Activated CD8-positive, alpha-beta T cell treated with anti-CD3 and anti-CD28 coated beads, Interleukin-2, amount 10 ng/mL, durations not matched to agents 7 days and 5 days (primary cell): ENCODE measurements around the gene RUNX1. TPM values are rescaled to one million over a fixed set of nuclear protein-coding genes. Genes with fewer than 3 reads are reported as not detected.

ENCODE experiments used
- ATAC-seq: fragments of 150-1000 bp; cut with Tn5 transposase; one replicate; pipeline ENCODE4 v1.10.0; 2021; ENCODE audit warnings: moderate library complexity
- CTCF ChIA-PET: fragments of 350-600 bp; sonication (Branson Sonifier 250); formaldehyde crosslinking; loops from one replicate; lab custom pipeline; 2021; ENCODE audit warnings: antibody characterized with exemption; lab: Charles Lee
- POLR2A ChIA-PET: fragments of 350-600 bp; sonication (Branson Sonifier 250); formaldehyde crosslinking; loops from one replicate; lab custom pipeline; 2021; ENCODE audit warnings: antibody characterized with exemption; lab: Charles Lee
- DNase-seq: peaks from one replicate; pipeline ENCODE4 v3.0.0-alpha.2; 2020
- H3K27ac Mint-ChIP-seq: one replicate; pipeline ENCODE4 v1.8.0; 2021; ENCODE audit warnings: mild to moderate bottlenecking, mixed read lengths
- H3K27me3 Mint-ChIP-seq: one replicate; pipeline ENCODE4 v1.8.0; 2021; ENCODE audit warnings: low read depth, mixed read lengths
- H3K36me3 Mint-ChIP-seq: one replicate; pipeline ENCODE4 v1.8.0; 2021; ENCODE audit warnings: low read depth, mixed read lengths
- H3K4me1 Mint-ChIP-seq: one replicate; pipeline ENCODE4 v1.8.0; 2021; ENCODE audit warnings: low read depth, mixed read lengths
- H3K4me3 Mint-ChIP-seq: one replicate; pipeline ENCODE4 v1.8.0; 2021; ENCODE audit warnings: mild to moderate bottlenecking, mixed read lengths
- H3K9me3 Mint-ChIP-seq: one replicate; pipeline ENCODE4 v1.8.0; 2022; ENCODE audit warnings: mixed read lengths; ENCODE audit not compliant: insufficient read depth
- total RNA-seq, 2 experiments: library from RNA; stranded (reverse); gene quantifications; one replicate each; pipeline ENCODE4 v1.2.3, GENCODE V29; 2021

Gene RUNX1
- total RNA-seq, 2 experiments from 2014 or later, result 10.4 to 10.6 TPM

GRCh38 chr21:35058058-35058457, 9.0 kb upstream of the RUNX1 start:
- DNase-seq (no peak), ATAC-seq (no peak)
- H3K27ac Mint-ChIP-seq, result no peak overlapping the region
- ChIA-PET POLR2A (no interaction called here), CTCF (interaction anchor here (1.0 to 1.1 kb wide), 2 partner anchors 9 to 14 kb away, joined by 4 to 5 read pairs; no protein-coding TSS in a partner anchor)
- H3K4me1 Mint-ChIP-seq, result peaks cover 14% of the 10 kb centered on the region
- H3K36me3 Mint-ChIP-seq, result no peaks in the 10 kb centered on the region
- H3K4me3 Mint-ChIP-seq, result no peak overlapping the region
- H3K27me3 Mint-ChIP-seq, result peaks cover 36% of the 10 kb centered on the region
- H3K9me3 Mint-ChIP-seq, result no peaks in the 10 kb centered on the region

- ATAC-seq (no peak), DNase-seq (no peak)
- H3K4me3 Mint-ChIP-seq, result no peak overlapping the region
- POLR2A ChIA-PET, result no interaction called here
- H3K9me3 Mint-ChIP-seq, result no peaks in the 10 kb centered on the region
- H3K27me3 Mint-ChIP-seq, result peaks cover 36% of the 10 kb centered on the region
- CTCF ChIA-PET, result interaction anchor here (1.0 to 1.1 kb wide), 2 partner anchors 10 to 14 kb away, joined by 4 to 5 read pairs; no protein-coding TSS in a partner anchor
- peaks cover 14% of the 10 kb centered on the region for H3K4me1 Mint-ChIP-seq
- no peak overlapping the region for H3K27ac Mint-ChIP-seq
- H3K36me3 Mint-ChIP-seq, result no peaks in the 10 kb centered on the region
Measured at GRCh38 chr21:35057428-35057827, 8.3 kb upstream of the RUNX1 start.

GRCh38 chr21:35053356-35054096, 4.4 kb upstream of the RUNX1 start:
- Mint-ChIP-seq H3K9me3 (no peaks in the 10 kb centered on the region), H3K27ac (no peak overlapping the region), H3K27me3 (peaks cover 16% of the 10 kb centered on the region), H3K4me1 (peaks cover 41% of the 10 kb centered on the region), H3K4me3 (no peak overlapping the region), H3K36me3 (peaks cover 2% of the 10 kb centered on the region)
- ChIA-PET CTCF (interaction anchor here (1.4 to 7.9 kb wide), 3 partner anchors 26 to 347 kb away, joined by 3 to 106 read pairs (median 23); no protein-coding TSS in a partner anchor), POLR2A (no interaction called here)
- no peak for ATAC-seq
- no peak for DNase-seq

GRCh38 chr21:35052801-35053200, 3.7 kb upstream of the RUNX1 start:
- H3K36me3 Mint-ChIP-seq, result peaks cover 2% of the 10 kb centered on the region
- H3K4me1 Mint-ChIP-seq, result peaks cover 48% of the 10 kb centered on the region
- ChIA-PET POLR2A (no interaction called here), CTCF (interaction anchor here (0.8 to 7.9 kb wide), 5 partner anchors 25 to 348 kb away, joined by 3 to 106 read pairs (median 4); no protein-coding TSS in a partner anchor)
- H3K9me3 Mint-ChIP-seq, result no peaks in the 10 kb centered on the region
- no peak for DNase-seq
- no peak for ATAC-seq
- no peak overlapping the region for H3K4me3 Mint-ChIP-seq
- peaks cover 14% of the 10 kb centered on the region for H3K27me3 Mint-ChIP-seq
- no peak overlapping the region for H3K27ac Mint-ChIP-seq

- Mint-ChIP-seq H3K9me3 (no peaks in the 10 kb centered on the region), H3K27ac (peak overlapping the region; percentile 66), H3K4me3 (peak overlapping the region; percentile 30), H3K36me3 (peaks cover 2% of the 10 kb centered on the region), H3K4me1 (peaks cover 54% of the 10 kb centered on the region), H3K27me3 (peaks cover 10% of the 10 kb centered on the region)
- peak; percentile 57 for ATAC-seq
- peak; percentile 88 for DNase-seq
- CTCF ChIA-PET, result interaction anchor here (0.6 to 7.9 kb wide), 21 partner anchors 14 to 995 kb away, joined by 3 to 106 read pairs (median 4); no protein-coding TSS in a partner anchor
- POLR2A ChIA-PET, result interaction anchor here (0.8 to 1.5 kb wide), 4 partner anchors 25 to 162 kb away, joined by 3 to 5 read pairs (median 4); no protein-coding TSS in a partner anchor
Measured at GRCh38 chr21:35051287-35051818, 2.3 kb upstream of the RUNX1 start.

GRCh38 chr21:35050348-35051286, 1.5 kb upstream of the RUNX1 start:
- ChIA-PET CTCF (interaction anchor here (0.7 to 7.9 kb wide), 24 partner anchors 13 to 1273 kb away, joined by 3 to 106 read pairs (median 4); no protein-coding TSS in a partner anchor), POLR2A (interaction anchor here (0.8 to 1.5 kb wide), 5 partner anchors 24 to 162 kb away, joined by 3 to 5 read pairs (median 5); no protein-coding TSS in a partner anchor)
- Mint-ChIP-seq H3K36me3 (peaks cover 2% of the 10 kb centered on the region), H3K9me3 (no peaks in the 10 kb centered on the region), H3K27me3 (peaks cover 11% of the 10 kb centered on the region), H3K4me3 (peak overlapping the region; percentile 30), H3K27ac (peak overlapping the region; percentile 66), H3K4me1 (peaks cover 61% of the 10 kb centered on the region)
- ATAC-seq (no peak), DNase-seq (no peak)

GRCh38 chr21:35048183-35048601, 910 bp downstream of the RUNX1 start:
- H3K27ac Mint-ChIP-seq, result peak overlapping the region; percentile 90
- peak; percentile 45 for DNase-seq
- ATAC-seq, result peak; percentile 15
- H3K4me3 Mint-ChIP-seq, result peak overlapping the region; percentile 82
- H3K27me3 Mint-ChIP-seq, result peaks cover 8% of the 10 kb centered on the region
- H3K9me3 Mint-ChIP-seq, result no peaks in the 10 kb centered on the region
- ChIA-PET POLR2A (interaction anchor here (0.7 to 6.1 kb wide), 15 partner anchors 10 to 1089 kb away, joined by 3 to 56 read pairs (median 7); no protein-coding TSS in a partner anchor), CTCF (interaction anchor here (0.9 to 7.9 kb wide), 16 partner anchors 11 to 352 kb away, joined by 3 to 106 read pairs (median 6); no protein-coding TSS in a partner anchor)
- peaks cover 10% of the 10 kb centered on the region for H3K36me3 Mint-ChIP-seq
- H3K4me1 Mint-ChIP-seq, result peaks cover 85% of the 10 kb centered on the region

GRCh38 chr21:35046880-35047229, 2.2 kb downstream of the RUNX1 start:
- Mint-ChIP-seq H3K36me3 (peaks cover 13% of the 10 kb centered on the region), H3K27ac (peak overlapping the region; percentile 90)

GRCh38 chr21:35046263-35046624, 2.9 kb downstream of the RUNX1 start:
- Mint-ChIP-seq H3K4me1 (peaks cover 98% of the 10 kb centered on the region), H3K27ac (peak overlapping the region; percentile 90), H3K9me3 (no peaks in the 10 kb centered on the region), H3K4me3 (peak overlapping the region; percentile 82), H3K36me3 (peaks cover 13% of the 10 kb centered on the region), H3K27me3 (peaks cover 11% of the 10 kb centered on the region)
- DNase-seq (no peak), ATAC-seq (no peak)
- POLR2A ChIA-PET, result interaction anchor here (1.0 to 6.1 kb wide), 11 partner anchors 8 to 158 kb away, joined by 3 to 56 read pairs (median 11); no protein-coding TSS in a partner anchor
- CTCF ChIA-PET, result interaction anchor here (0.6 to 7.9 kb wide), 8 partner anchors 17 to 156 kb away, joined by 3 to 106 read pairs (median 16); no protein-coding TSS in a partner anchor

More at GRCh38 chr21:35046880-35047229, 2.2 kb downstream of the RUNX1 start:
- H3K4me1 Mint-ChIP-seq, result peaks cover 98% of the 10 kb centered on the region
- ChIA-PET CTCF (interaction anchor here (0.6 to 7.9 kb wide), 14 partner anchors 9 to 354 kb away, joined by 3 to 106 read pairs (median 8); no protein-coding TSS in a partner anchor), POLR2A (interaction anchor here (0.6 to 6.1 kb wide), 15 partner anchors 9 to 1097 kb away, joined by 3 to 56 read pairs (median 9); no protein-coding TSS in a partner anchor)
- DNase-seq (no peak), ATAC-seq (no peak)
- peak overlapping the region; percentile 82 for H3K4me3 Mint-ChIP-seq
- no peaks in the 10 kb centered on the region for H3K9me3 Mint-ChIP-seq
- peaks cover 10% of the 10 kb centered on the region for H3K27me3 Mint-ChIP-seq

GRCh38 chr21:35045542-35046262, 3.4 kb downstream of the RUNX1 start:
- ATAC-seq (peak; percentile 17), DNase-seq (peak; percentile 65)
- CTCF ChIA-PET, result interaction anchor here (2.2 to 7.9 kb wide), 5 partner anchors 19 to 156 kb away, joined by 4 to 106 read pairs (median 23); no protein-coding TSS in a partner anchor
- POLR2A ChIA-PET, result interaction anchor here (1.4 to 6.1 kb wide), 6 partner anchors 8 to 72 kb away, joined by 4 to 56 read pairs (median 8); no protein-coding TSS in a partner anchor
- H3K36me3 Mint-ChIP-seq, result peaks cover 13% of the 10 kb centered on the region
- no peaks in the 10 kb centered on the region for H3K9me3 Mint-ChIP-seq
- peak overlapping the region; percentile 82 for H3K4me3 Mint-ChIP-seq
- H3K27ac Mint-ChIP-seq, result peak overlapping the region; percentile 90
- H3K27me3 Mint-ChIP-seq, result peaks cover 17% of the 10 kb centered on the region
- peaks cover 98% of the 10 kb centered on the region for H3K4me1 Mint-ChIP-seq
